NCI-H187 treated with DMSO at 0.1 percent for 48 hours (cell line): ENCODE results near the gene BTBD9.
"Not testable (repeated sequence)": the region's sequence is repeated elsewhere in the genome, so short reads cannot be mapped to it uniquely, and the experiment has no call there.

ENCODE experiments used
- DNase-seq: peaks from one replicate; lab custom pipeline; 2025; lab: John Stamatoyannopoulos, UW

Gene BTBD9

GRCh38 chr6:38144365-38144945 is 495.3 kb downstream of the BTBD9 start:
- DNase-seq, result no peak

- DNase-seq, result no peak
These were observed 496.3 kb downstream of the BTBD9 start for GRCh38 chr6:38143191-38144150.

- DNase-seq, result no peak
These were observed 497.4 kb downstream of the BTBD9 start for GRCh38 chr6:38142178-38142902.

GRCh38 chr6:38141716-38142115 is 498.0 kb downstream of the BTBD9 start:
- DNase-seq, result no peak

GRCh38 chr6:38141085-38141484 is 498.6 kb downstream of the BTBD9 start:
- DNase-seq, result no peak

GRCh38 chr6:38138374-38138773 is 501.4 kb downstream of the BTBD9 start:
- DNase-seq, result no peak

GRCh38 chr6:38137608-38138265 is 502.0 kb downstream of the BTBD9 start:
- DNase-seq, result no peak

- no peak for DNase-seq
These were observed 503.2 kb downstream of the BTBD9 start for GRCh38 chr6:38136547-38136946.

GRCh38 chr6:38134704-38135088 is 505.0 kb downstream of the BTBD9 start:
- no peak for DNase-seq

GRCh38 chr6:38133932-38134703 is 505.6 kb downstream of the BTBD9 start:
- no peak for DNase-seq

- DNase-seq, result no peak
These were observed 508.2 kb downstream of the BTBD9 start for GRCh38 chr6:38131527-38131965.

GRCh38 chr6:38127284-38127683 is 512.4 kb downstream of the BTBD9 start:
- DNase-seq, result no peak

GRCh38 chr6:38124224-38124926 is 515.4 kb downstream of the BTBD9 start:
- DNase-seq, result not testable (repeated sequence)

- DNase-seq, result no peak
These were observed 520.2 kb downstream of the BTBD9 start for GRCh38 chr6:38119516-38119915.

GRCh38 chr6:38118791-38119365 is 520.9 kb downstream of the BTBD9 start:
- no peak for DNase-seq
